GM18508 (cell line): ENCODE results near the gene CGREF1.

ENCODE experiments used
- ATAC-seq: cut with Tn5 transposase; IDR thresholded peaks from one replicate; pipeline ENCODE4 v1.9.1; 2021; ENCODE audit warnings: moderate number of reproducible peaks; ENCODE audit not compliant: insufficient read depth, unreplicated experiment

CGREF1 gene, protein sequence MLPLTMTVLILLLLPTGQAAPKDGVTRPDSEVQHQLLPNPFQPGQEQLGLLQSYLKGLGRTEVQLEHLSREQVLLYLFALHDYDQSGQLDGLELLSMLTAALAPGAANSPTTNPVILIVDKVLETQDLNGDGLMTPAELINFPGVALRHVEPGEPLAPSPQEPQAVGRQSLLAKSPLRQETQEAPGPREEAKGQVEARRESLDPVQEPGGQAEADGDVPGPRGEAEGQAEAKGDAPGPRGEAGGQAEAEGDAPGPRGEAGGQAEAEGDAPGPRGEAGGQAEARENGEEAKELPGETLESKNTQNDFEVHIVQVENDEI

DNA sequence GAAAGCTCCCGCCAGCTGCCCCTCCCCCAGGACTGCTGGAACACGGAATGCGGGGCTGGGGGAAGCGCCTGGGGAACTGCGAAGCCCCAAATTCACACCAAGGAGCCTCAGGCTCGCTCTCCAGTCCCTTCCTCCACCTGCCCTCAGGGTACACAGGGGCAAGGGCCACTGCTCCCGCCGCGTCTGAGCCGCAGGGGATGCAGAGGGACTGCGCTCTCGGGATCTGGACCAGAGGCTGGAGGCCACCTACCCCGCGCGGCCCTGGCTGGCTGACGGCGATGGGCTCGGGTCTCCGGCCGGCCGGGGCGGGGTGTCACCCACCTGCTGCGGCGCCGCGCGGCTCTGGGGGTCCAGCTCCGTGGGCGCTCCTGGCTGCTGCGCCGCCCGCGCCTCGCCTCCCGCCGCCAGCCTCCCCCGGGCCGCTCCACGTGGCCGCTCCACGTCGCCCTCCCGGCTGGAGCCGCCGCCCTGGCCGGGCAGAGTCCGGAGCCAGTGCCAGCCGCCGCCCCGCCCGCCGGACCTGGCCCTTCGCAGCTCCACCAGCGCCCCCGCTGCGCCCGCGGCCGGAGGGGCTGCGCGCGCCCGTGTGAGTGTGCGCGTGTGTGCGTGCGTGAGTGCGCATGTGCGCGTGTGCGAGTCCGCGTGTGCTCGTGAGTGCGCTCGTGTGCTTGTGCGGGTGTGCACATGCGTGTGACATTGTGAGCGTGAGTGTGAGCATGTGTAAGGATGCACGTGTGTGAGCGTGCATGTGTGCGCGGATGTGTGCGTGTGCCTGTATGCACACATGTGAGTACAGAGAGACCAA, at the start of gene CGREF1:
Gene CGREF1 (minus strand): TSS at position 604 of the 805 bp plus-strand sequence. CDS start 14,762 bp downstream, outside the sequence.
- ATAC-seq: no peak

DNA sequence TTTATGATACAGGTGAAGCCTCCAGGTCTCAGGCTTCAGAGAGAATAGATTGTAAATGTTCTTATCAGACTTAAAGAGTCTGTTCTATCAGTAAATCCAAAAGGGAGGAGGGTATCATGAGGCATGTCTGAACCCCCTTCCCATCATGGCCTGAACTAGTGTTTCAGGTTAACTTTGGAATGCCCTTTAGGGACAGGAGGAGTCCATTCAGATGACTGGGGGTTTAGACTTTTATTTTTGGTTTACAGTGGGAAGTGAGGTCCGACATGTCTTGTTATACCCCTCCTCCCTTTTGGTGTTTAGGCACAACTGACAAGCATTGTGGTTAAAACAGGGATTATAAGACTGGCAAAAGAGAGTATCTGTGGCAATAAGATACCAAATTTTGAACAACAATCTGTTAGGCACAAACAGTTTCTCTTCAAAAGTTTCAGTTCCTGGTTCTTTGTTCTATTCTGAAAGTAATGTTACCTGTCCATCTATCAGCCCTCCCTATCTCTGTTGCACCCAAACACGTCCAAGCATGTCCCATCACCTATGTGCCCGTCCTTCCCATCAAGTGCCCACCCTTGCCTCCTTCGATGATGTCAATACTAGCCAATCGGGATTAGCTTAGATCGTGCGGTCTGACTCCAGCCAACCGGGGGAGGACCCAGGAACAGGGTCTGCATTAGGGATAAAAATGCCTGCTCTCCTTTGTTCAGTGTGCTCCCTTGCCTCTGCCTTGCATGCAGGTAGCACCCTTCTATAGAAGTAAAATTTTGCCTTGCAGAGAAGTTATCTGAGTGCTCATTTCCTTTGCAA, 46.2 kb upstream of the CGREF1 start:
- ATAC-seq: no peak

DNA sequence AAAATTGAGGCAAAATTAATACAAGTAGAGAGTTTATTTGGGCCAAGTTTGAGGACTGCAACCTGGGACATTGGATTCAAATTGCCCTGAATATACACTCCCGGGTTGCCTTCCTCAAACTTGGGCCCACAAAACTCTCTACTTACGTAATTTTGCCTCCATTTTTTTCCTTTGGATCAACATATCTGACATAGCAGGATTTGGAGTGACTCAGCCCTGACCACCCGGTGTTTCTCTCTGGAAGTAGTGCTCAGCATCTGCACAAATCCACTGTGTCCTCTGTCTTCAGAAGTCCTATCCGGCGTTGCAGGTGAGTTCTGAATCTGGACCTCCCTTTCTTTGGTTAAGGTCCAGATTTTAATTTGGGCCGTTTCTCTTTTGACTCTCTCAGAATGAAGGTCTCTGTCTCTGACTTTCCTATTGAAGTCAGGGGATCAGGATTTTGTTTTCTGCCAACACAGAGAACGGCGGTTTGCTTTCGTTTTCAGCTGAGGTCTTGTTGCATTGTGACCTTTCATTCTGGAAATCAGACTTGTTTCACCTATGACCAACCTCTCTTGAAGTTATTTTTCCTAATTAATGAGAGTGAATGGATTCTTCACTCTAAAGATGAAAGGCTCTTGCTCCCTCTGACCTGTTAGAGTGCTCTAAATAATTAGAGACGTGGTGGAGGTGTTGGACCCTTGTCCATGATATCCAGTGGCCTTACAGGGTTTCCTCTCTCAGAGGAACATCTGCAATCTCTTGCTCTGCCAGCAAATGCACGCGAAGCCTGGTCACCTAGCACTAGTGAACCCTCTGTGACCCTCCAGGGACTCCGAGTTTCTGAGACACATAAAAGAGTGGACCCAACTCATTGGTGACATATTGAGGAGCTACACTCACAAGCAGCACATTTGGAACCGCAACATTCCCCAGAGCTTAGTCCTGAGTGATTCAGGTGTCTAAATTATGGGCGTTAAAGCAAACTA, 43.5 kb upstream of the CGREF1 start:
- no peak for ATAC-seq

DNA sequence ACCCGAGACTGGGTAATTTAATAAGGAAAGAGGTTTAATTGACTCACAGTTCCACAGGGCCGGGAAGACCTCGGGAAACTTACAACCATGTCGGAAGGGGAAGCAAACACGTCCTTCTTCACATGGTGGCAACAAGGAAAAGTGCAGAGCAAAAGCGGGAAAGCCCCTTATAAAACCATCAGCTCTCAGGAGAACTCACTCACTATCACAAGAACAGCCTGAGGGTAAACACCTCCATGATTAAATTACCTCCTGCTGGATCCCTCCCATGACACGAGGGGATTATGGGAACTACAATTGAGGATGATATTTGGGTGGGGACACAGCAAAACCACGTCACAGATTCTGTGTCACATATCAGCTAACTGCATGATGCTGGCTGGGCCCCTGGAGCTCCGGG, 41.3 kb upstream of the CGREF1 start:
- ATAC-seq: no peak

DNA sequence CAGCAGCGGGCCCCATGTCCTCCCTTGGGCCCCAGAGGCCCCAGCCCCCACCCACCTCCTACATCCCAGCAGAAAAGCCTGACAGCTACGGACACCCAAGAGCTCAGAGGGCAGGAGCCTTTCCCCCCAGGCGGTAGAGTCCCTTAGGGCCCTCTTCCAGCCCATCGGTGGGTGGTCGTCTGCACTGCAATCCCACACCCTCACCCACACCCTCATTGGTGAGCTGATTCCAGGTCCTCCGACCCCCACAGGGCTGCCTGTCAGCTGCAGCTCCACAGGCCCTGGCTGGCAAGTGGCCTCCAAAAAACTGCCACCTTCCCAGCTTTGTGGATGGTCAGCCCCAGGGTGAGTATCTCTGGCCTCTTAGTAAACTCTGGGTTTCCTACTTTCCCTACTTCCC, 40.3 kb upstream of the CGREF1 start:
- no peak for ATAC-seq

DNA sequence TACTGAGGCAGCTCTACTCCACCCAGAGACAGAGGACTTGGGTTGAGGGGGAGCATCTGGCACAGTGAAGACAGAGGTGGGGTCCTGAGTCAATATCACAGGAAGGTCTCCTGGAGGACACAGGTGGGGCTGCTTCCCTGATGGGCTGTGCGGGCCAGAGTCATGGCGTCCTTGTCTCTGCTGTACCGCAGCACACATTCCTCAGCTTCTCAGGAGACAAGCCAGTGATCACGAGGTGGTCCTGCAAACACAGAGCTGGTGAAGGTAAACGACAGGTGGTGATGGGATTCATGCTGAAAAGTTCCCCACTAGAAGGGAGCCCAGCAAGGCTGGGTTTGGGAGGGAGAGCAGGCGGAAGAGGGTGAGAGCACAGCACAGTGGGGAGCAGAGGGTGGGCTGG, 39.5 kb upstream of the CGREF1 start:
- no peak for ATAC-seq

DNA sequence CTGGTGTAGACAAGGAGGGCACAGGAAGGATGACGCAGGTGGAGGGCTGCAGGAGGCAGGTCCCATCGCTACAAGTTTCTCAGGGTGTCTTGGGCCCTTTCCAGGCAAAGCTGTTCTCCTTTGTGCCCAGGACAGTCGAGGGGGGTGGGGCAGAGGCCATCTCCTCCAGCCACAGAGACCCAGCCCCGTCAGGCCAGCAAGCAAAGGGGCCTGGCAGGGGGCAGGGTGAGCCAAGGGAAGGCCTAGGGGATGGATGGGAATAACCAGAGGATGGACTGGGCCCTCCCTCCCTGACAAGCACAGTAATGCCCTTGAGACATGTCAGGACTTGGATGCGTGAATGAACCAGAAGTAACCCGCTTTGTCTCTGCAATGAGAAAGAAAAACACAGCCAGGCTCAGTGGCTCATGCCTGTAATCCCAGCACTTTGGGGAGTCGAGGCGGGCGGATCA, 36.2 kb upstream of the CGREF1 start:
- no peak for ATAC-seq

DNA sequence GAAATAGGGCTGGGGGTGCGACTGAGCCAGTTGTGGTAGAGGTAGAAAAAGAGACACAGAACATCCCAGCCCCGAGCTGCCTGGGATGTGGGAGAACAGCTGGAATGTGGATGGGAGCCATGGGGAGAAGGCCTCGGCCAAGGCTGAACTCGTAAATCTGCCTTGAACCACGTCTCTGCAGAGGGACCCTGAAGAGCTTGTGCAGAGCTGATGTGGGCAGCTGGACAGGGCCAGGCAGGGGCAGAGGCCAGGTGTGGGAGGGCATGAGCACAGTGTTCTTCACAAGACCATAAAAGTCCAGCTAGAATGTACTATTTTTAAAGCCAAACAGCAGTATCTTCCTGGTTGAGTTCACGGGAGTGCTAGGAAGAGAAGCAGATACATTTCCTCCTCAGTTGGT, 35.6 kb upstream of the CGREF1 start:
- no peak for ATAC-seq

DNA sequence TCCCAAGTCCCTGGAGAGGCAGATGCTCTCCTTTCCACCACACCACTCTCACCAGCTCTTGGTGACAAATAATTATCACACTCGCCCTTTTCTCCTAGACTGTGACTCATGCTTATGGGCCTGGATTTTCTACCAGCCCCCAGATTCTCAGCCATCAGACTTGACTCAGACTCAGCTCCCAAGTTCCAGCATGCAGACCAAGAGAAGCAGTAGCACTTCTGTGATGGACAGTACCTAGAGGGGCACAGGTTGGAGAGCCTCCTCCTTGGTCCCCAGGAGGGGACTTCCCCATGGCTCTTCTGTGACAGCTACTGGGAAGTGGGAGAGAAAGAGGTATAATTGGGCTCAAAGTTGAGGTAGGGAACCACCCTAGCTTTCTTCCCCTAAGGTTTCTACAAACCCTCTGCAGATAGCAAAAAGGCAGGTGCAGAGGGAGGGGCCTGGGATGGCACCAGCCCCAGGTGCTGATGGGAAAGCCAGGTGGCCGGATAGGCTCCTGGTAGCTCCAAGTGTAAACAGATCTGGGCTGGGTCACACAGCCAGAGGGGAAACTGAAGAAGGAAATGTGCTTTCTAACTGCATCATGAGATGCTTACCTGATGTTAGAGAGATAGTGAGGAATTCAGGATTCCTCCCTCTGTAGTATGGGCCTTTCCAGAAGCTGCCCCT, 34.0 kb upstream of the CGREF1 start:
- no peak for ATAC-seq

DNA sequence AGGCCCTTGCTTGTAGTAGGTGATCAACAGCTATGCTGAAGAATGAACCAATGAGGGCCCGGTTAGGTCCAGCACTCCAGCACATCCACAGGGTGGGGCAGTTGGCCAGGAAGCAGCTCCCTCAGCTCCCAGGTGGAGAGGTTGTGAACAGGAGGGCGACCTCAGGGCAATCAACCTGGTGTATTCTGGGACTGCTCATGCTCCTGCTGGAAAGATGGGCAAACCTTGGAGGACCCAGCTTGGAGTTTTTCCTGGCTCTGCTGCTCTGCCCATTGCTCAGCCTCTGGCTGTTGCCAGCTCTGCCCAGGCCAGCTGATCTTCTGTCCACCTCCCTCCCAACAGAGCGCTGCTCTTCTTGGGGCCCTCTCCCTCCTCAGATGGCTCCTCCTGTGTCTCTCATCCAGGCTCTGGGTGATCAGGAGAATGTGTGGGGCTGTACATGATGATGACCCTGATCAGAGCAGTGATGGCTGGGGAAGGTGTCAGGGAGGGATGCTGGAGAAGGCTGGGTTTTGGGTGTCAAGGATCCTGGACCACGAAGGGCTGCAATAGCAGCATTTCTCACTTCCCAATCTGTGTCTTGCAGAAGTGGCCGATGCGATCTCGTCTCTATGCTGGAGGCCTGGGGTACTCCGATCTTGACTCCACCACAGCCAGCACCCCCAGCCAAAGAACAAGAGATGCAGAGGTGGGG, 33.3 kb upstream of the CGREF1 start:
- no peak for ATAC-seq

DNA sequence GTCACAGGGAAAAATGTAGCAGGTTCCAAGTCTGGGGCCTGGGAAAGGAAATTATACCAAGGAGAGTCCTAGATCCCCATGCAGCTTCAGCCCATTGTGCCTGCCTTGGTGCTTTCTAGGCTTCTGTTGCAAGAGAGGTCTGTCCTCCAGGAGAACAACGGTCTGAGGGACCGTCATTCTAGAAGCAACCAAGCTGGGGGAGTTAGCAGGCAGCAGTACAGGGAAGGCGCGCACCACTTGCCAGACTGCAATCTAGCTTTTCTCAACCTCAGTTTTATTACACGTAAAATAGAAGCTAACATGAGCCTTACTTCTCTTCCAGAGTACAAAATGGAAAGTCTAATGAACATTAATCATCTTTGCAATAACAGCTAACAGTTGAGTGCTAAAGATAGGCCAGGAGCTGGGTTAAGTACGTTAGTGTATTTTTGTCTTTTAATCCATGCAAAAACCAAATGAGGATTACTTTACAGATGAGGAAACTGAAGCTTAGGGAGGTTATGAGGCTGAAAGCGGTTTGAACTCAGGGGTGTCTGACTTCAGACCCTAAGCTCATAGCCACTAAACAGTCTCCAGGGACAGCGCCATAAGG, 31.8 kb upstream of the CGREF1 start:
- no peak for ATAC-seq

DNA sequence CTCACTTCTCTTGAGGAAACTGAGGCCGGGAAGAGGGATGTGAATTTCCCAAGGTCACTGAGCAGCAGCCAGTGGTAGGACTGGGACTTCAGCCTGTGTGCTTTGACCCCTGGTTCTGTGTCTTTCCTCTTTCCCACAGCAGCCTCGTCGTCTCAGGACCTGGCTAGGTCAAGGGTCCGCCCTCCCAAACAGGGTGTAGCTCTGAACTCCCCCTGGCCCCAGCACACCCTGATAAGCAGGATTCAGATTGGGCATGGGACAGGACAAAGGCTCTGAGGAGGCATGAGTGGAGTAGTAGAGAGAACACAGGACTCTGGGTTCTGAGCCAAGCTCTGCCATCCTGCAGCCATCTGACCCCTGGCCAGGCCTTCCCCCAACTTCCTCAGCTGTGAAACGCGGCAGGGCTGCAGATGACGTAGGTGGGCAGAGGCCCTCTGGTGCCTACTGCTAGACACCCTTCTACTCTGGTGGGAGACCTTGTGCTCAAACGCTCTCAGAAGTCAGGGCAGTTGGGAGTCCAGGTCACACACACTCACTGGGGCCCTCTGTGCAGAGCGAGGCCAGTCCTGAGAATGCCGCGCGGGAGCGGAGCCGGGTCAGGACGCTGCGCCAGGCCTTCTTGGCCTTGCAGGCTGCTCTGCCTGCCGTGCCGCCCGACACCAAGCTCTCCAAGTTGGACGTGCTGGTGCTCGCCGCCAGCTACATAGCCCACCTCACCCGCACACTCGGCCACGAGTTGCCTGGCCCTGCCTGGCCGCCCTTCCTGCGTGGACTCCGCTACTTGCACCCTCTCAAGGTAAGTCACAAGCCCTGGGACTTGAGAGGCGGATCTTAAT, 30.9 kb upstream of the CGREF1 start:
- ATAC-seq: no peak

DNA sequence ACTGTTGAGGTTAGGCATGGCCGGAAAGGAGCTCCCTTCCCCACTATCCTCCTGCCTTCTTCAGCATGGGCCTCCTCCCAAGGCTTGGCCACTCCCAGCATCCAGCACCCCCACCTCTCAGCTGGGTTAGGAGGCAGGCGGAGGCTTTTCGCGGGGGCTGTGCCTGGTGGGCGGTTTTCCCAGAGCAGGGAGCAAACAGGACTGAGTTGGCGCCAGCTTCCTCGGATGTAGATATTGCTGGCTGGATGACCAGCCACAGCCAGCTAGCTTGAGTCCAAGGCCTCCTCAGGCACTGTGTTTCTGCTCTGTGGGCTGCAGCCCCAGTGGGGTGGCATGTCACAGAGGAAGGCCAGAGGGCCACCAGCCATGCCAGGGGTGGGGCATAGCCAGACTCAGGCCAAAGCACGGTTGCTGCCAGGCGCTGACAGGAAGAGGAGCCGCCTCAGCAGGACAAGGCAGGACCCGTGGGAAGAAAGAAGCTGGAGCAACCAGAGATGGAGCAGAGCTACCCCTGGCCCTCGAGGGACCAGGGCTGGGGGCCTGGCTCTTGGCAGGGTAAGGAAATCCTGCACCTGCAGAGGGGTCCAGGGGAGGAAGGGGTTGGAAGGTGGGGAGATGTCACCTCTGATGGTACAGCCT, 30.0 kb upstream of the CGREF1 start, which contains the start of gene TCF23:
Gene TCF23 (plus strand): TSS at position 204 of the 639 bp plus-strand sequence. CDS start 130 bp downstream, at position 334.
- no peak for ATAC-seq

DNA sequence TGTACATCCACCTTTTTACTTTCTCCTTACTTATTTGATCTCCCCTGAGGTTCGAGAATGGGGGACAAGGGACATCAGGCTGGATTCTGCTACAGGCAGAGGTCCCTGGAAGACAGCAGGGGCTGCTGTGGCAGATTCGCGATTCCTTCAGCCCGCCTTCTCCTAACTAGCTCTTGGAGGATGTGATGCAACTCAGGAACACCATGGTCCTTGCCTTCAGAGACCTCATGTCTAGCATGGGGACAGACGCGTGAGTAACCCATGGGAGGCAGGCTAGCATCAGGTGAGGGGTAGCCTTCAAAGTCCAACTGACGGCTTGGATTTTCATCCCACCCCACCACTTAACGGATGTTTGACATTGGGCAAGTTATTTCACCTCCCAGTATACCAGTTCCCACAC, 29.0 kb upstream of the CGREF1 start:
- no peak for ATAC-seq

DNA sequence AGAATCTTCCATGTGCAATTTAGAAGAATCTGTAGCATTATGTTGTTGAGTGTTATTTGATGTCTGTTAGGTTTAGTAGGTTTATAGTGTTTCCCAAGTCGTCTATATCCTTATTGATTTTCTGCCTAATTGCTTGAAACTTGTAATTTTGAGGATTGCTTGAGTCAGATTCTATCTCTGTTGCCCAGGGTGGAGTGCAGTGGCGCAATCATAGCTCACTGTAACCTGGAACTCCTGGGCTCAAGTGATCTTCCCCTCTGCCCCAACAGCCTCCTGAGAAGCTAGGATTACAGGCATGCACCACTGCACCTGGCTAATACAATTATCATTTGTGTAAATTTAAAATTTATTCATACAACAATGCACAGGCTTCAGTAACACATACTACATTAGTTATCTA, 26.8 kb upstream of the CGREF1 start:
- no peak for ATAC-seq

DNA sequence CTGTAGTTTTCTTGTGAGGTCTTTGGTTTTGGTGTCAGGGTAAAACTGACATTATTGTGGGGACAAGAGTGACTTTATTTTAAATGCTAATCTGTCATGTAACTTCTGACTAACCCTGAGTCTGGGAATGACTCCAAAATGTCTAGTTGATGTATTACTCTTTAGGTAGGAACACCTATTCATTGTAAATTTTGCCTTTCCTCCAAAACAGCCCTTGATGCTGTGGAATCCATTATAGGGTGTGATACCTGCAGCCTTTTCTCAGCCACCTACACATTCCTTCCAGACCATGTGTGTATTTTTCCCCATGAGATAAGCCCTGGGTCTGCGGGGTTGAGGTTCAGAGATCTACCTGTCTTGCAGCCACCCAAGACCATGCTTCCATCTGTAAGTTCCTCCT, 24.4 kb upstream of the CGREF1 start:
- ATAC-seq: no peak

DNA sequence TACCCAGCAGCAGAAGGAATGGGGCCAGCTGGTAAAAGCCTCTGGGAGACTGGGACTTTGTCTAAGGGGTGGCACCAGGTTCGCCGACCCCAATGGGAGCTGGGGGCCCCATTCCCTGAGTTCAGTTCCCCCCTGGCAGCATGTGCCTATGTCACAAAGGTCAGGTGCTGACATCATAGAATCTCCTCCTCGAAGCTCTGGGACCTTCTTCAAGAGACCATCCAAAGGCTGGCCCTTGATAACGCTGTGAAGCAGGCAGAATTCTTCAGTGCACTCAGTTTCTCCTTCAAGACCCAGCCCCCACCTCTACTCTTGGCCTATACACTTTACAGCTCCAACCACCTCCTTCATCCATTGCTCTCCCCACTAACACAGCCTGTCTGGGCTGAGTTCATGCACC, 20.4 kb upstream of the CGREF1 start, which contains the start of gene PRR30:
Gene PRR30 (minus strand): TSS at position 101 of the 400 bp plus-strand sequence. CDS start 1,081 bp downstream, outside the sequence.
- ATAC-seq: no peak
